HCT116 (cell line): ENCODE results near the gene SIX2. TPM values are rescaled to one million over a fixed set of nuclear protein-coding genes. Genes with fewer than 3 reads are reported as not detected.

Experiments used
- ATAC-seq: fragments of 200-7000 bp; cut with Tn5 transposase; 2 replicates; pipeline ENCODE4 v1.9.1; 2020; ENCODE audit warnings: mild to moderate bottlenecking, moderate library complexity
- BruUV-seq: library from RNA; stranded (reverse); fragments of 400-500 nt; replicated peaks from 2 replicates; lab custom pipeline; 2021; lab: Mats Ljungman, UMichigan
- CTCF ChIA-PET: fragments of 300-600 bp; sonication (Branson Sonifier 250); formaldehyde crosslinking; loops from one replicate; lab custom pipeline; 2021; ENCODE audit warnings: antibody characterized with exemption; lab: Charles Lee
- POLR2A ChIA-PET: fragments of 300-600, 350-600 bp; sonication (Branson Sonifier 250); formaldehyde crosslinking; loops from one replicate; lab custom pipeline; 2021; ENCODE audit warnings: antibody characterized with exemption; lab: Charles Lee
- RAD21 ChIA-PET, 2 experiments: fragments of 300-600 bp; sonication (Branson Sonifier 250); formaldehyde crosslinking; loops; one replicate each; lab custom pipeline; 2023; ENCODE audit warnings: low total read pairs in 2 of 2; ENCODE audit not compliant: uncharacterized antibody in 2 of 2, unreplicated experiment in 2 of 2, low non-redundant PET in 1 of 2; lab: Charles Lee
- DNase-seq: peaks from one replicate; pipeline ENCODE4 v3.0.0-alpha.2; 2010; ENCODE audit warnings: low read depth, low spot score
- H2AFZ ChIP-seq: fragments of 200-600 bp; shearing (Covaris generic), sonication (generic); 2 replicates; pipeline ENCODE4 v1.6.1; 2017; ENCODE audit warnings: low read depth, mixed run types, mixed read lengths, antibody characterized with exemption, low read length; ENCODE audit not compliant: poor library complexity, severe bottlenecking
- H3K27ac ChIP-seq: 2 replicates; pipeline ENCODE4 v1.5.1; 2012; ENCODE audit warnings: low read depth, low read length
- H3K27me3 ChIP-seq: fragments of 200-600 bp; sonication (generic); 2 replicates; pipeline ENCODE4 v1.6.1; 2016; ENCODE audit warnings: mixed run types, low read length, mixed read lengths; ENCODE audit not compliant: insufficient read depth
- H3K36me3 ChIP-seq, 2 experiments: fragments of 200-500 bp in 1 of 2; fragments of 200-600 bp in 1 of 2; sonication (Bioruptor generic) in 1 of 2; sonication (generic) in 1 of 2; 2 replicates each; pipeline versions ENCODE4 v1.5.1 to v1.6.1; 2014 to 2016; ENCODE audit warnings: low read length in 2 of 2, inconsistent platforms in 1 of 2, mixed read lengths in 1 of 2, mixed run types in 1 of 2; ENCODE audit not compliant: insufficient read depth in 2 of 2, control insufficient read depth in 1 of 2
- H3K4me1 ChIP-seq, 2 experiments: fragments of 200-600 bp in 1 of 2; sonication (generic) in 1 of 2; 2 replicates each; pipeline versions ENCODE4 v1.5.1 to v1.6.1; 2012 to 2017; ENCODE audit warnings: low read length in 2 of 2, inconsistent platforms in 1 of 2, mild to moderate bottlenecking in 1 of 2, mixed read lengths in 1 of 2, mixed run types in 1 of 2, moderate library complexity in 1 of 2; ENCODE audit not compliant: insufficient read depth in 2 of 2, control insufficient read depth in 1 of 2
- H3K4me2 ChIP-seq: fragments of 200-600 bp; sonication (generic); 2 replicates; pipeline ENCODE4 v1.6.1; 2017; ENCODE audit warnings: mixed run types, low read length, mixed read lengths
- H3K4me3 ChIP-seq, 2 experiments: fragments of 200-600 bp in 1 of 2; sonication (generic) in 1 of 2; replicated peaks in 1 of 2; 2 replicates each; pipeline ENCODE4 v1.5.1; 2011 to 2016; ENCODE audit warnings: low read length in 2 of 2, control low read depth in 1 of 2, low read depth in 1 of 2, mild to moderate bottlenecking in 1 of 2, mixed read lengths in 1 of 2, mixed run types in 1 of 2
- H3K79me2 ChIP-seq: fragments of 200-600 bp; sonication (generic); 2 replicates; pipeline ENCODE4 v1.6.1; 2017; ENCODE audit warnings: mild to moderate bottlenecking, mixed run types, low read length, moderate library complexity, mixed read lengths; ENCODE audit not compliant: insufficient read depth
- H3K9ac ChIP-seq: fragments of 200-600 bp; sonication (generic); 2 replicates; pipeline ENCODE4 v1.6.1; 2016; ENCODE audit warnings: low read length, mixed read lengths
- H3K9me2 ChIP-seq: fragments of 200-600 bp; sonication (generic), shearing (Covaris generic); 2 replicates; pipeline ENCODE4 v1.6.1; 2017; ENCODE audit warnings: mixed run types, mild to moderate bottlenecking, moderate library complexity; ENCODE audit not compliant: insufficient read depth
- H3K9me3 ChIP-seq, 2 experiments: fragments of 200-500 bp in 1 of 2; fragments of 200-600 bp in 1 of 2; sonication (Bioruptor generic) in 1 of 2; sonication (generic) in 1 of 2; 2 replicates each; pipeline ENCODE4 v1.6.1; 2014 to 2017; ENCODE audit warnings: low read length in 2 of 2, mixed read lengths in 2 of 2, inconsistent platforms in 1 of 2, low read depth in 1 of 2, mild to moderate bottlenecking in 1 of 2, mixed run types in 1 of 2, moderate library complexity in 1 of 2; ENCODE audit not compliant: control insufficient read depth in 1 of 2, insufficient read depth in 1 of 2
- H4K20me1 ChIP-seq: fragments of 200-600 bp; sonication (generic), shearing (Covaris generic); 2 replicates; pipeline ENCODE4 v1.6.1; 2017; ENCODE audit warnings: mixed run types, mild to moderate bottlenecking, moderate library complexity; ENCODE audit not compliant: insufficient read depth
- CEBPB ChIP-seq: IDR thresholded peaks from 2 replicates; pipeline ENCODE4 v1.6.1; 2012; ENCODE audit warnings: low read depth
- EGR1 ChIP-seq: IDR thresholded peaks from 2 replicates; pipeline ENCODE4 v1.6.1; 2012; ENCODE audit warnings: low read depth
- ELF1 ChIP-seq: IDR thresholded peaks from 2 replicates; pipeline ENCODE4 v1.6.1; 2012; ENCODE audit warnings: low read depth, borderline replicate concordance
- EZH2 ChIP-seq: fragments of 200-600 bp; sonication (generic); IDR thresholded peaks from 2 replicates; pipeline ENCODE4 v1.6.1; 2017; ENCODE audit warnings: antibody characterized with exemption, mixed run types
- EZH2phosphoT487 ChIP-seq: fragments of 200-600 bp; IDR thresholded peaks from 2 replicates; pipeline ENCODE4 v1.6.1; 2018; ENCODE audit warnings: antibody characterized with exemption, borderline replicate concordance
- FOSL1 ChIP-seq: IDR thresholded peaks from 2 replicates; pipeline ENCODE4 v1.6.1; 2012; ENCODE audit warnings: low read depth
- POLR2A ChIP-seq: IDR thresholded peaks from 2 replicates; pipeline ENCODE4 v1.7.0; 2011; ENCODE audit warnings: borderline replicate concordance; ENCODE audit not compliant: insufficient read depth, insufficient read length; ENCODE audit errors: extremely low read depth
- ZFX ChIP-seq: fragments of 450-650 bp; IDR thresholded peaks from 2 replicates; pipeline ENCODE4 v1.6.1; 2017
- intact Hi-C: fragments of 100-400 bp; cut with micrococcal nuclease; formaldehyde crosslinking; loops from 2 replicates; pipeline ENCODE4 v1.10.0; 2022
- total RNA-seq: library from RNA; stranded (reverse); gene quantifications from one replicate; pipeline ENCODE4 v1.2.1, GENCODE V29; 2021; ENCODE audit not compliant: unreplicated experiment
- TF ChIP-seq, protein P1 (sequence below): IDR thresholded peaks from 2 replicates; pipeline ENCODE4 v1.6.1; 2012; ENCODE audit warnings: low read depth

SIX2 gene
- total RNA-seq, 1 experiment from 2014 or later, result 0.54 TPM

DNA sequence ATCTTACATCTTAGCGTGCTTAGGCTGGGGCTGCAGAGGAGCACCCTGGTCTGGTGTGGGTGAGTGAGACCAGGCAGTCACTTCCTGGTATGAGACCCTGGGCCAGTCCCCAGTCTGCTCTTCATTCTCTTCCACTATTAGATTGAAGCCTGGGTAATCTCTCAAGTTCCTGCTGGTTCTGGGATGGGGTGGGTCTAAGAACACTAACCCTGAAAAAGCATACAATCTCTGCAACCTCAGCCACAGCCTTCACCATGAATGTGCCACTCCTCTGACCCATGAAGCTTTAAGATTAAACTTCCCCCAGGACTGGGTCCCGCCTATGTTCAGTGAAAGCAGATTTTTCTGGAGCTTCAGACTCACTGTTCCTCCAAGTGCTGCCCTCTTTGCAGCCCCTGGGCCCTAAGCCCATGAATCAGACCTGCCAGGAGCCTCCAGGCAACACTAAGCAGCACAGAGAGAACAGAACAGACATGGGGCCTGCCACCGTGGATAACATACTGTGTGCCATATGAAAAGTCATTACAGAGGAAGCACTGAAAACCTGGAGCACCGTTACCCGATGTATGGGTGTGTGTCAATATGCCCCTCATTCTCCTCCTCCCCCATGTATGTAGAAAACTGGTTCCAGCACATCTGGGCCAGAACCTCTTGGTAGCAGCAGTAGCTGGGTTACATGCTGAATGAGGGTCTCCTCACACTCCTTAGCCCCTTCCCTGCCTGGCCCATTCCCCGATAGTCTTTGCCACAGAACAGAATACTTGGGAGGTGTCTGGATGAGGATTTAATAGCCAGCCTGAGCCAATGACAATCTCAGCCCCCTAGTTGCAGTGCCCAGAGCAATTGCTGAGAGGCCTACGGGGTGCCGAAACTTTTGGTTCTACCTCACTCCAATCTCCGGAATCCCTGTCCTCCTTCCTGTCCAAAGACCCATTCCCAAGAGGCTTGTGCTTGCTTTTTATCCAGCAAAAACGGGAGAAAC is 2.7 kb upstream of the SIX2 start (continued):
- TF ChIP-seq, protein P1, sequence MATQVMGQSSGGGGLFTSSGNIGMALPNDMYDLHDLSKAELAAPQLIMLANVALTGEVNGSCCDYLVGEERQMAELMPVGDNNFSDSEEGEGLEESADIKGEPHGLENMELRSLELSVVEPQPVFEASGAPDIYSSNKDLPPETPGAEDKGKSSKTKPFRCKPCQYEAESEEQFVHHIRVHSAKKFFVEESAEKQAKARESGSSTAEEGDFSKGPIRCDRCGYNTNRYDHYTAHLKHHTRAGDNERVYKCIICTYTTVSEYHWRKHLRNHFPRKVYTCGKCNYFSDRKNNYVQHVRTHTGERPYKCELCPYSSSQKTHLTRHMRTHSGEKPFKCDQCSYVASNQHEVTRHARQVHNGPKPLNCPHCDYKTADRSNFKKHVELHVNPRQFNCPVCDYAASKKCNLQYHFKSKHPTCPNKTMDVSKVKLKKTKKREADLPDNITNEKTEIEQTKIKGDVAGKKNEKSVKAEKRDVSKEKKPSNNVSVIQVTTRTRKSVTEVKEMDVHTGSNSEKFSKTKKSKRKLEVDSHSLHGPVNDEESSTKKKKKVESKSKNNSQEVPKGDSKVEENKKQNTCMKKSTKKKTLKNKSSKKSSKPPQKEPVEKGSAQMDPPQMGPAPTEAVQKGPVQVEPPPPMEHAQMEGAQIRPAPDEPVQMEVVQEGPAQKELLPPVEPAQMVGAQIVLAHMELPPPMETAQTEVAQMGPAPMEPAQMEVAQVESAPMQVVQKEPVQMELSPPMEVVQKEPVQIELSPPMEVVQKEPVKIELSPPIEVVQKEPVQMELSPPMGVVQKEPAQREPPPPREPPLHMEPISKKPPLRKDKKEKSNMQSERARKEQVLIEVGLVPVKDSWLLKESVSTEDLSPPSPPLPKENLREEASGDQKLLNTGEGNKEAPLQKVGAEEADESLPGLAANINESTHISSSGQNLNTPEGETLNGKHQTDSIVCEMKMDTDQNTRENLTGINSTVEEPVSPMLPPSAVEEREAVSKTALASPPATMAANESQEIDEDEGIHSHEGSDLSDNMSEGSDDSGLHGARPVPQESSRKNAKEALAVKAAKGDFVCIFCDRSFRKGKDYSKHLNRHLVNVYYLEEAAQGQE, result no peak
- no peak for TF ChIP-seq EZH2phosphoT487
- TF ChIP-seq, all 23 proteins: peak for 0

DNA sequence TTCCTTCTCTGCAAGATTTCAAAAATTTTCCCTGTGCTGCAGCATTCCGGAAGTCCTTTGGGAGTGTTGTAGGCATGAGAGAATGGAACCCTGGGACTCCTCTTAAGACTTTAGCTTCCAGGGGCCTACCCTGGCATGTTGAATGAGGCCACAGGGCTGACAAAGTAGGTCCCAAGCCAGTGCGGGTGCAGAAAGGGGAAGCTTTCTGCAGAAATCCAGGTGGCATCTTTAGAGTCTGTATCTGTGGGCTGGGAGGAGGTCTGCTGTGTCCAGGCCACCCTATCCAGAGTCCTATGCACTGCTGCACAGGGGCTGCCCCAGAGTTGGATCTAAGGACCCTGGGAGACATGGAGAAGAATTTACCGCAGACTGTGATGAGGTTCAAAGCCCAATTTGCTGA is 1.9 kb upstream of the SIX2 start:
- Histone ChIP-seq H3K9me3 (no peaks in the 10 kb centered on the region), H3K27me3 (no peaks in the 10 kb centered on the region), H3K9ac (no peak overlapping the region), H3K36me3 (no peaks in the 10 kb centered on the region), H3K4me2 (no peak overlapping the region), H3K79me2 (no peaks in the 10 kb centered on the region), H4K20me1 (no peaks in the 10 kb centered on the region), H3K9me2 (no peaks in the 10 kb centered on the region), H3K4me3 (no peak overlapping the region), H2AFZ (no peak overlapping the region), H3K4me1 (peaks cover 7 to 23% of the 10 kb centered on the region in 2 experiments), H3K27ac (no peak overlapping the region)
- no TSS peak for BruUV-seq
- DNase-seq (no peak), ATAC-seq (no peak)
- RAD21 ChIA-PET, result no interaction called here
- intact Hi-C loops, result no loop called here
- no peak for TF ChIP-seq ZFX
- TF ChIP-seq, protein P1, result no peak
- no peak for TF ChIP-seq EGR1
- TF ChIP-seq CEBPB, result no peak
- no peak for TF ChIP-seq ELF1
- TF ChIP-seq FOSL1, result no peak
- TF ChIP-seq EZH2, result no peak
- no peak for TF ChIP-seq POLR2A
- POLR2A ChIA-PET, result no interaction called here
- CTCF ChIA-PET, result no interaction called here
